ENCODE results near the gene MOGAT1. TPM values are rescaled to one million over a fixed set of nuclear protein-coding genes. Genes with fewer than 3 reads are reported as not detected.

Gene MOGAT1
- polyA plus RNA-seq, 1 of the 3 experiments (the other 2 are of a cell fraction): not detected

- H3K9me2 ChIP-seq: no peaks in the 10 kb centered on the region
- H4K20me1 ChIP-seq (ENCODE audit: insufficient read depth): no peaks in the 10 kb centered on the region
- H3K27me3 ChIP-seq (ENCODE audit: insufficient read depth): no peaks in the 10 kb centered on the region
- H3K27ac ChIP-seq (ENCODE audit: low read depth in 2 of 2, low read length in 1 of 2): no peak overlapping the region
- WGBS (ENCODE audit: low lambda C conversion rate): 77% methylated on average over 3 of the region's 3 CpGs
- no peaks in the 10 kb centered on the region for H3K79me2 ChIP-seq (ENCODE audit: insufficient read depth)
- H3K9ac ChIP-seq: no peak overlapping the region
- DNase-seq: no peak
- ChIA-PET POLR2A (no interaction called here), CTCF (interaction anchor here (0.6 to 1.2 kb wide), 3 partner anchors 20 to 83 kb away, joined by 3 to 6 read pairs (median 3); no protein-coding TSS in a partner anchor)
- no peaks in the 10 kb centered on the region for H3F3A ChIP-seq (replicated peaks; ENCODE audit: insufficient read depth)
- no peak for TF ChIP-seq RXRA (IDR thresholded peaks at IDR 0.05; ENCODE audit: borderline replicate concordance, low read depth)
- TF ChIP-seq SMC3 (IDR thresholded peaks at IDR 0.05; ENCODE audit: low read depth, low read length): no peak
- no peak for TF ChIP-seq NFIC (IDR thresholded peaks at IDR 0.05; ENCODE audit: borderline replicate concordance)
- no peak for TF ChIP-seq PBX3 (IDR thresholded peaks at IDR 0.05)
- no peak for TF ChIP-seq MEF2A (IDR thresholded peaks at IDR 0.05; ENCODE audit: borderline replicate concordance, low read depth)
- no peak for TF ChIP-seq EP300 (IDR thresholded peaks at IDR 0.05; ENCODE audit: borderline replicate concordance in 1 of 2, low read depth in 1 of 2, low read length in 1 of 2)
- no peak for TF ChIP-seq RFX5 (IDR thresholded peaks at IDR 0.05; ENCODE audit: low read length)
- no peak for TF ChIP-seq TEAD4 (IDR thresholded peaks at IDR 0.05; ENCODE audit: borderline replicate concordance, insufficient read depth)
- no peak for TF ChIP-seq RCOR1 (IDR thresholded peaks at IDR 0.05; ENCODE audit: low read length)
- TF ChIP-seq TCF12 (IDR thresholded peaks at IDR 0.05): no peak
- TF ChIP-seq NRF1 (IDR thresholded peaks at IDR 0.05; ENCODE audit: low read depth, low read length): no peak
- no peak for TF ChIP-seq TAF1 (IDR thresholded peaks at IDR 0.05; ENCODE audit: borderline replicate concordance, low read depth, low read length)
- no peak for TF ChIP-seq RAD21 (IDR thresholded peaks at IDR 0.05; ENCODE audit: low read length)
- TF ChIP-seq GATA2 (CRISPR knock-in tag; IDR thresholded peaks at IDR 0.05): no peak
- H3K36me3 ChIP-seq (replicated peaks in 1 of 2; ENCODE audit: control insufficient read depth in 1 of 2, insufficient read depth in 2 of 2, low read length in 1 of 2): no peaks in the 10 kb centered on the region
- H3K4me1 ChIP-seq (ENCODE audit: control insufficient read depth in 1 of 2, insufficient read depth in 2 of 2, low read depth in 1 of 2, low read length in 1 of 2): peaks cover 0 to 11% of the 10 kb centered on the region in 2 experiments; a peak in 2 of 4 replicates
- H3K9me3 ChIP-seq: no peaks in the 10 kb centered on the region
- H3K4me3 ChIP-seq (ENCODE audit: low read depth in 2 of 2, low read length in 1 of 2): no peak overlapping the region
- no peak overlapping the region for H2AFZ ChIP-seq (ENCODE audit: low read depth)
- no peak overlapping the region for H3K4me2 ChIP-seq
These were observed 57.2 kb downstream of the MOGAT1 start for GRCh38 chr2:222728621-222729020.

DNA sequence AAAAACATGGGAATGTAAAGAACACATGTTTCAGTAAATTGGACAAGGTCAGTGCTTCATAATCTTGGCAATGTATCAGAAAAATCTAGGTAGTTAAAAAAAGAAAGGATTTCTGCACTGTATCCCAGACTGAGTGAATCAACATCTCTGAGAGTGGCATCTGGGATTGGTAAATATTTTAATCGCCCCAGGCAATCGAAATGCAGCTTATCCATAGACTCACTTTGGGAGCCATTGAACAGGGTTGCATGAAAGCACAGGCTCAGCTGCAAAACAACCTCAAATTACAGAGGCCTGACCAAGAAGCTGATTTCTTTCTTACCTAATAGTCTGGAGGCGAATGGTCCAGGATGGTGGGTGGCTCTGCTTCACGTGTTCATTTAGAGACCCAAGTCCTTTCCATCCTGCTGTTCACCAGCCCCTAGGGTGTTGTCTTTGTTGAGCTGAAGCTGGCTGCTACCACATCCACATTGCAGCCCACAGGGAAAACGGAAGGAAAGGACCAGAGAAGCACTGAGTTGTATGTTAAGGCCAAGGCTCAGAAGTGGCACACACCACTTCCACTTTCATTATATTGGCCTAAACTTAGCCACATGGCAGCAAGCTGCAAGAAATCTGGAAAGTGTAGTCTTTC lies 59.0 kb downstream of the MOGAT1 start:
- ChIA-PET POLR2A (no interaction called here), CTCF (interaction anchor here (0.5 to 2.1 kb wide), 5 partner anchors 12 to 593 kb away, joined by 3 to 7 read pairs (median 4); no protein-coding TSS in a partner anchor)
- Histone ChIP-seq H2AFZ (ENCODE audit: low read depth) (peak overlapping the region; percentile 58; the same call in 1 of the 2 replicates), H4K20me1 (ENCODE audit: insufficient read depth) (no peaks in the 10 kb centered on the region), H3K4me1 (ENCODE audit: control insufficient read depth in 1 of 2, insufficient read depth in 2 of 2, low read depth in 1 of 2, low read length in 1 of 2) (peaks cover 0 to 19% of the 10 kb centered on the region in 2 experiments; a peak in 2 of 4 replicates), H3K9me2 (no peaks in the 10 kb centered on the region), H3K9me3 (no peaks in the 10 kb centered on the region), H3K9ac (no peak overlapping the region), H3K27ac (ENCODE audit: low read depth in 2 of 2, low read length in 1 of 2) (peak overlapping the region in 1 of 2 experiments; percentile 78; a peak in 2 of 4 replicates), H3K79me2 (ENCODE audit: insufficient read depth) (no peaks in the 10 kb centered on the region), H3K4me3 (ENCODE audit: low read depth in 2 of 2, low read length in 1 of 2) (no peak overlapping the region), H3K36me3 (replicated peaks in 1 of 2; ENCODE audit: control insufficient read depth in 1 of 2, insufficient read depth in 2 of 2, low read length in 1 of 2) (no peaks in the 10 kb centered on the region), H3K4me2 (no peak overlapping the region), H3K27me3 (ENCODE audit: insufficient read depth) (no peaks in the 10 kb centered on the region), H3F3A (replicated peaks; ENCODE audit: insufficient read depth) (no peaks in the 10 kb centered on the region)
- WGBS (ENCODE audit: low lambda C conversion rate): 56% methylated on average over 4 of the region's 5 CpGs
- DNase-seq: peak; percentile 34
- TF ChIP-seq TCF12 (IDR thresholded peaks at IDR 0.05) (no peak), USF2 (IDR thresholded peaks at IDR 0.05; ENCODE audit: borderline replicate concordance, low read depth, low read length) (no peak), CHD2 (IDR thresholded peaks at IDR 0.05; ENCODE audit: low read length, partially characterized antibody) (no peak), EZH2phosphoT487 (IDR thresholded peaks at IDR 0.05; ENCODE audit: borderline replicate concordance, low read depth) (no peak), FOXM1 (IDR thresholded peaks at IDR 0.05; ENCODE audit: low read depth) (no peak), REST (IDR thresholded peaks at IDR 0.05; ENCODE audit: low read depth, low read length) (no peak), JUND (IDR thresholded peaks at IDR 0.05) (no peak), GATA2 (CRISPR knock-in tag; IDR thresholded peaks at IDR 0.05) (no peak), SMC3 (IDR thresholded peaks at IDR 0.05; ENCODE audit: low read depth, low read length) (no peak), RCOR1 (IDR thresholded peaks at IDR 0.05; ENCODE audit: low read length) (no peak), NRF1 (IDR thresholded peaks at IDR 0.05; ENCODE audit: low read depth, low read length) (no peak)
- TF ChIP-seq, protein P1, sequence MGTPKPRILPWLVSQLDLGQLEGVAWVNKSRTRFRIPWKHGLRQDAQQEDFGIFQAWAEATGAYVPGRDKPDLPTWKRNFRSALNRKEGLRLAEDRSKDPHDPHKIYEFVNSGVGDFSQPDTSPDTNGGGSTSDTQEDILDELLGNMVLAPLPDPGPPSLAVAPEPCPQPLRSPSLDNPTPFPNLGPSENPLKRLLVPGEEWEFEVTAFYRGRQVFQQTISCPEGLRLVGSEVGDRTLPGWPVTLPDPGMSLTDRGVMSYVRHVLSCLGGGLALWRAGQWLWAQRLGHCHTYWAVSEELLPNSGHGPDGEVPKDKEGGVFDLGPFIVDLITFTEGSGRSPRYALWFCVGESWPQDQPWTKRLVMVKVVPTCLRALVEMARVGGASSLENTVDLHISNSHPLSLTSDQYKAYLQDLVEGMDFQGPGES (IDR thresholded peaks at IDR 0.05; ENCODE audit: low read depth, low read length): no peak

Measured in SK-N-SH (cell line).